ENCODE data around the gene NINJ2. TPM values are rescaled to one million over a fixed set of nuclear protein-coding genes. Genes with fewer than 3 reads are reported as not detected.

Gene NINJ2
- total RNA-seq, 2 experiments from 2014 or later, result 1.1 to 3.4 TPM

- ChIA-PET CTCF (interaction anchor here (1.0 to 1.6 kb wide), 2 partner anchors 15 to 253 kb away, joined by 3 read pairs; no protein-coding TSS in a partner anchor), POLR2A (interaction anchor here (1.1 kb wide), 1 partner anchor 190 kb away, joined by 3 read pairs; no protein-coding TSS in a partner anchor)
- no peaks in the 10 kb centered on the region for H3K27me3 ChIP-seq (ENCODE audit: control insufficient read depth in 1 of 2, insufficient read depth in 2 of 2, low read length in 2 of 2)
- H3K27ac ChIP-seq (ENCODE audit: low read depth in 1 of 2, low read length in 2 of 2), result no peak overlapping the region
- intact Hi-C loops (cut with DNase I, micrococcal nuclease), result loop anchor here in 1 of 2 experiments (5.0 kb wide), 1 partner anchor 531 kb away; no protein-coding TSS in a partner anchor
- H3K27me3 Mint-ChIP-seq, result no peaks in the 10 kb centered on the region
- ATAC-seq (ENCODE audit: poor library complexity), result no peak
- H3K9me3 ChIP-seq (ENCODE audit: control insufficient read depth in 1 of 2, insufficient read depth in 1 of 2, low read length in 2 of 2), result peaks cover 0 to 5% of the 10 kb centered on the region in 2 experiments
- H3K4me1 ChIP-seq (ENCODE audit: insufficient read depth, low read length), result peaks cover 93% of the 10 kb centered on the region
- H3K36me3 Mint-ChIP-seq (ENCODE audit: low read depth), result peaks cover 22% of the 10 kb centered on the region
- peaks cover 16% of the 10 kb centered on the region for H3K36me3 ChIP-seq (ENCODE audit: insufficient read depth, low read length)
- H3K4me1 Mint-ChIP-seq (ENCODE audit: low read depth), result peaks cover 84% of the 10 kb centered on the region
- DNase-seq, result peak in 1 of 14 experiments; percentile 23
- no peak for TF ChIP-seq CTCF (IDR thresholded peaks at IDR 0.05)
- no peak overlapping the region for H3K4me3 ChIP-seq (ENCODE audit: low read length)
- H3K4me3 Mint-ChIP-seq, result no peak overlapping the region
- H3K9me3 Mint-ChIP-seq, result no peaks in the 10 kb centered on the region
- peak overlapping the region; percentile 97 for H3K27ac Mint-ChIP-seq
These were observed 101.9 kb downstream of the NINJ2 start for GRCh38 chr12:561391-561705.

GRCh38 chr12:560691-561390 is 102.4 kb downstream of the NINJ2 start:
- CTCF ChIA-PET, result interaction anchor here (1.0 to 1.6 kb wide), 2 partner anchors 15 to 253 kb away, joined by 3 read pairs; no protein-coding TSS in a partner anchor
- Mint-ChIP-seq H3K9me3 (no peaks in the 10 kb centered on the region), H3K4me3 (no peak overlapping the region), H3K27ac (peak overlapping the region; percentile 97), H3K36me3 (ENCODE audit: low read depth) (peaks cover 22% of the 10 kb centered on the region), H3K4me1 (ENCODE audit: low read depth) (peaks cover 83% of the 10 kb centered on the region), H3K27me3 (no peaks in the 10 kb centered on the region)
- TF ChIP-seq CTCF (IDR thresholded peaks at IDR 0.05), result no peak
- DNase-seq (peak in 3 of 14 experiments; percentile 35 to 36 (median 36)), ATAC-seq (ENCODE audit: poor library complexity) (peak; percentile 9)
- H3K4me3 ChIP-seq (ENCODE audit: low read length), result no peak overlapping the region
- peaks cover 0 to 4% of the 10 kb centered on the region in 2 experiments for H3K9me3 ChIP-seq (ENCODE audit: control insufficient read depth in 1 of 2, insufficient read depth in 1 of 2, low read length in 2 of 2)
- no peak overlapping the region for H3K27ac ChIP-seq (ENCODE audit: low read depth in 1 of 2, low read length in 2 of 2)
- intact Hi-C loops (cut with DNase I, micrococcal nuclease), result loop anchor here in 1 of 2 experiments (5.0 kb wide), 1 partner anchor 531 kb away; no protein-coding TSS in a partner anchor
- H3K36me3 ChIP-seq (ENCODE audit: insufficient read depth, low read length), result peaks cover 13% of the 10 kb centered on the region
- POLR2A ChIA-PET, result no interaction called here
- peaks cover 93% of the 10 kb centered on the region for H3K4me1 ChIP-seq (ENCODE audit: insufficient read depth, low read length)
- H3K27me3 ChIP-seq (ENCODE audit: control insufficient read depth in 1 of 2, insufficient read depth in 2 of 2, low read length in 2 of 2), result no peaks in the 10 kb centered on the region

- no peaks in the 10 kb centered on the region for H3K9me3 ChIP-seq (ENCODE audit: control insufficient read depth in 1 of 2, insufficient read depth in 1 of 2, low read length in 2 of 2)
- TF ChIP-seq CTCF (IDR thresholded peaks at IDR 0.05), result no peak
- DNase-seq (no peak), ATAC-seq (ENCODE audit: poor library complexity) (no peak)
- peaks cover 87% of the 10 kb centered on the region for H3K4me1 ChIP-seq (ENCODE audit: insufficient read depth, low read length)
- peak overlapping the region; percentile 97 for H3K27ac Mint-ChIP-seq
- H3K4me3 ChIP-seq (ENCODE audit: low read length), result no peak overlapping the region
- CTCF ChIA-PET, result no interaction called here
- POLR2A ChIA-PET, result no interaction called here
- no peak overlapping the region for H3K27ac ChIP-seq (ENCODE audit: low read depth in 1 of 2, low read length in 2 of 2)
- H3K4me1 Mint-ChIP-seq (ENCODE audit: low read depth), result peaks cover 80% of the 10 kb centered on the region
- peaks cover 22% of the 10 kb centered on the region for H3K36me3 Mint-ChIP-seq (ENCODE audit: low read depth)
- no peak overlapping the region for H3K4me3 Mint-ChIP-seq
- H3K36me3 ChIP-seq (ENCODE audit: insufficient read depth, low read length), result peaks cover 13% of the 10 kb centered on the region
- no peaks in the 10 kb centered on the region for H3K27me3 Mint-ChIP-seq
- intact Hi-C loops (cut with DNase I, micrococcal nuclease), result loop anchor here in 1 of 2 experiments (5.0 kb wide), 1 partner anchor 532 kb away; no protein-coding TSS in a partner anchor
- no peaks in the 10 kb centered on the region for H3K9me3 Mint-ChIP-seq
- no peaks in the 10 kb centered on the region for H3K27me3 ChIP-seq (ENCODE audit: control insufficient read depth in 1 of 2, insufficient read depth in 2 of 2, low read length in 2 of 2)
These were observed 103.3 kb downstream of the NINJ2 start for GRCh38 chr12:559906-560455.

Measured in CD4-positive, alpha-beta T cell (primary cell).